ENCODE data around the gene NABP1. TPM values are rescaled to one million over a fixed set of nuclear protein-coding genes. Genes with fewer than 3 reads are reported as not detected.

NABP1 gene
- total and polyA plus RNA-seq, 4 donors = 3.6 to 35.5 (median 18.4) TPM

GRCh38 chr2:191714925-191715324, 37.0 kb downstream of the NABP1 start:
- Histone ChIP-seq H3K27me3 (ENCODE audit: control insufficient read depth in 4 of 4, insufficient read depth in 4 of 4, low read length in 3 of 4) (no peaks in the 10 kb centered on the region), H3K27ac (ENCODE audit: low read depth in 1 of 2, low read length in 2 of 2) (no peak overlapping the region), H3K4me3 (ENCODE audit: low read depth in 1 of 3, low read length in 3 of 3) (no peak overlapping the region), H3K9me3 (ENCODE audit: control insufficient read depth in 4 of 4, low read length in 3 of 4) (no peaks in the 10 kb centered on the region), H3K4me1 (ENCODE audit: control insufficient read depth in 4 of 4, insufficient read depth in 4 of 4, low read length in 3 of 4) (no peaks in the 10 kb centered on the region), H3K9ac (ENCODE audit: low read depth in 1 of 2, low read length in 2 of 2) (no peak overlapping the region), H3K36me3 (ENCODE audit: control insufficient read depth in 4 of 4, insufficient read depth in 3 of 4, low read depth in 1 of 4, low read length in 3 of 4) (no peaks in the 10 kb centered on the region)
- WGBS = 89% methylated on average over 4 of the region's 4 CpGs
- no peak for TF ChIP-seq ZBTB33 (IDR thresholded peaks at IDR 0.05)
- no peak for TF ChIP-seq RAD21 (IDR thresholded peaks at IDR 0.05)
- no peak for TF ChIP-seq YY1 (IDR thresholded peaks at IDR 0.05)
- TF ChIP-seq, protein P1, sequence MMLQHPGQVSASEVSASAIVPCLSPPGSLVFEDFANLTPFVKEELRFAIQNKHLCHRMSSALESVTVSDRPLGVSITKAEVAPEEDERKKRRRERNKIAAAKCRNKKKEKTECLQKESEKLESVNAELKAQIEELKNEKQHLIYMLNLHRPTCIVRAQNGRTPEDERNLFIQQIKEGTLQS (IDR thresholded peaks at IDR 0.05) = no peak
- no peak for TF ChIP-seq GABPA (IDR thresholded peaks at IDR 0.05 in 1 of 2, conservative IDR thresholded peaks at IDR 0.05 in 1 of 2)
- TF ChIP-seq HNF4G (IDR thresholded peaks at IDR 0.05) = no peak
- TF ChIP-seq NR2F2 (IDR thresholded peaks at IDR 0.05) = no peak
- TF ChIP-seq EGR1 (IDR thresholded peaks at IDR 0.05; ENCODE audit: low read depth in 2 of 2) = no peak
- TF ChIP-seq TAF1 (conservative IDR thresholded peaks at IDR 0.05) = no peak
- no peak for TF ChIP-seq FOXA1 (IDR thresholded peaks at IDR 0.05)
- no peak for TF ChIP-seq REST (IDR thresholded peaks at IDR 0.05)
- no peak for TF ChIP-seq RXRA (IDR thresholded peaks at IDR 0.05)
- no peak for TF ChIP-seq JUND (IDR thresholded peaks at IDR 0.05)
- TF ChIP-seq HNF4A (conservative IDR thresholded peaks at IDR 0.05) = no peak
- TF ChIP-seq FOXA2 (IDR thresholded peaks at IDR 0.05) = no peak
- TF ChIP-seq SP1 (IDR thresholded peaks at IDR 0.05) = no peak
- no peak for TF ChIP-seq CTCF (IDR thresholded peaks at IDR 0.05; ENCODE audit: low read depth, low read length, missing input control)
- TF ChIP-seq, protein P2, sequence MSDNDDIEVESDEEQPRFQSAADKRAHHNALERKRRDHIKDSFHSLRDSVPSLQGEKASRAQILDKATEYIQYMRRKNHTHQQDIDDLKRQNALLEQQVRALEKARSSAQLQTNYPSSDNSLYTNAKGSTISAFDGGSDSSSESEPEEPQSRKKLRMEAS (IDR thresholded peaks at IDR 0.05) = no peak
- DNase-seq (ENCODE audit: low spot score) = no peak
